OCI-LY1 (cell line): ENCODE data around the gene PSMA8.
"Not testable (repeated sequence)": the region's sequence is repeated elsewhere in the genome, so short reads cannot be mapped to it uniquely, and the experiment has no call there.

Experiments
- H2AFZ ChIP-seq: fragments of 200-600 bp; sonication (generic), shearing (Covaris generic); 2 replicates; pipeline ENCODE4 v1.6.0; 2014; ENCODE audit warnings: antibody characterized with exemption, mild to moderate bottlenecking, low read length
- H3F3A ChIP-seq: fragments of 200-600 bp; sonication (generic), shearing (Covaris generic); 2 replicates; pipeline ENCODE4 v1.6.0; 2014; ENCODE audit warnings: mild to moderate bottlenecking, antibody characterized with exemption, low read length, moderate library complexity; ENCODE audit not compliant: insufficient read depth
- H3K27ac ChIP-seq: fragments of 200-600 bp; sonication (generic); 2 replicates; pipeline ENCODE4 v1.5.1; 2014; ENCODE audit warnings: low read length, mixed run types, mild to moderate bottlenecking, low read depth; ENCODE audit not compliant: poor library complexity, severe bottlenecking
- H3K27me3 ChIP-seq: fragments of 200-600 bp; sonication (generic); 2 replicates; pipeline ENCODE4 v1.6.0; 2014; ENCODE audit warnings: antibody characterized with exemption, mild to moderate bottlenecking, low read length, moderate library complexity; ENCODE audit not compliant: insufficient read depth
- H3K36me3 ChIP-seq: fragments of 200-600 bp; sonication (generic); 2 replicates; pipeline ENCODE4 v1.6.1; 2014; ENCODE audit warnings: mild to moderate bottlenecking, antibody characterized with exemption, low read length, moderate library complexity, mixed read lengths; ENCODE audit not compliant: insufficient read depth
- H3K4me1 ChIP-seq: fragments of 200-600 bp; sonication (generic); 2 replicates; pipeline ENCODE4 v1.5.1; 2014; ENCODE audit warnings: mild to moderate bottlenecking, low read length, moderate library complexity; ENCODE audit not compliant: insufficient read depth, severe bottlenecking
- H3K4me2 ChIP-seq: fragments of 200-600 bp; sonication (generic), shearing (Covaris generic); 2 replicates; pipeline ENCODE4 v1.6.1; 2014; ENCODE audit warnings: low read length
- H3K4me3 ChIP-seq: fragments of 200-600 bp; sonication (generic); 2 replicates; pipeline ENCODE4 v1.5.1; 2014; ENCODE audit warnings: low read length, low read depth, mild to moderate bottlenecking, mixed read lengths; ENCODE audit not compliant: poor library complexity, severe bottlenecking
- H3K79me2 ChIP-seq: fragments of 200-600 bp; shearing (Covaris generic); 2 replicates; pipeline ENCODE4 v1.6.1; 2016; ENCODE audit warnings: mixed run types, low read length, mixed read lengths; ENCODE audit not compliant: insufficient read depth
- H3K9ac ChIP-seq: fragments of 200-600 bp; sonication (generic), shearing (Covaris generic); 2 replicates; pipeline ENCODE4 v1.6.1; 2014; ENCODE audit warnings: mild to moderate bottlenecking, low read length, mixed read lengths
- H3K9me2 ChIP-seq: fragments of 200-600 bp; sonication (generic), shearing (Covaris generic); 2 replicates; pipeline ENCODE4 v1.6.1; 2014; ENCODE audit warnings: low read depth, mild to moderate bottlenecking, low read length, mixed read lengths
- H3K9me3 ChIP-seq: fragments of 200-600 bp; shearing (Covaris generic); 2 replicates; pipeline ENCODE4 v1.6.1; 2014; ENCODE audit warnings: low read length, mixed read lengths
- H4K20me1 ChIP-seq: fragments of 200-600 bp; sonication (generic), shearing (Covaris generic); 2 replicates; pipeline ENCODE4 v1.6.0; 2016; ENCODE audit warnings: mild to moderate bottlenecking, low read length; ENCODE audit not compliant: insufficient read depth
- CTCF ChIP-seq: fragments of 200-600 bp; sonication (generic), shearing (Covaris generic); IDR thresholded peaks from 2 replicates; pipeline ENCODE4 v1.5.1; 2017; ENCODE audit warnings: mild to moderate bottlenecking, antibody characterized with exemption, low read length, moderate library complexity, mixed read lengths
- EZH2 ChIP-seq: fragments of 200-600 bp; sonication (generic), shearing (Covaris generic); IDR thresholded peaks from 2 replicates; pipeline ENCODE4 v1.8.0; 2017; ENCODE audit warnings: borderline replicate concordance, mixed run types, mild to moderate bottlenecking, antibody characterized with exemption, low read length, moderate library complexity, mixed read lengths

The PSMA8 gene

GRCh38 chr18:26192233-26192632 is 58.6 kb downstream of the PSMA8 start:
- Histone ChIP-seq H3F3A (0 out of 2 replicates have a peak, but pooled peaks cover 16% of the 10 kb centered on the region), H3K4me3 (no peak overlapping the region), H3K36me3 (no peaks in the 10 kb centered on the region), H3K27ac (peak overlapping the region; percentile 97), H3K4me2 (no peak overlapping the region), H3K9ac (no peak overlapping the region), H3K79me2 (no peaks in the 10 kb centered on the region), H3K27me3 (no peaks in the 10 kb centered on the region), H4K20me1 (no peaks in the 10 kb centered on the region), H3K4me1 (peaks cover 30% of the 10 kb centered on the region), H3K9me3 (no peaks in the 10 kb centered on the region), H3K9me2 (no peaks in the 10 kb centered on the region), H2AFZ (no peak overlapping the region)
- TF ChIP-seq EZH2 (no peak), CTCF (peak; percentile 22; the same call in 1 of the 2 replicates)

GRCh38 chr18:26196605-26197004 is 62.9 kb downstream of the PSMA8 start:
- H3K4me2 ChIP-seq = no peak overlapping the region

DNA sequence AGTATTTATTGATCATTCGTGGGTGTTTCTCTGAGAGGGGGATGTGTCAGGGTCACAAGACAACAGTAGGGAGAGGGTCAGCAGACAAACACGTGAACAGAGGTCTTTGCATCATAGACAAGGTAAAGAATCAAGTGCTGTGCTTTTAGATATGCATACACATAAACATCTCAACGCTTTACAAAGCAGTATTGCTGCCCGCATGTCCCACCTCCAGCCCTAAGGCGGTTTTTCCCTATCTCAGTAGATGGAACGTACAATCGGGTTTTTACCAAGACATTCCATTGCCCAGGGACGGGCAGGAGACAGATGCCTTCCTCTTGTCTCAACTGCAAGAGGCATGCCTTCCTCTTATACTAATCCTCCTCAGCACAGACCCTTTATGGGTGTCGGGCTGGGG is 68.3 kb downstream of the PSMA8 start:
- not testable (repeated sequence) for H3F3A ChIP-seq, H2AFZ ChIP-seq

More at GRCh38 chr18:26196605-26197004, 62.9 kb downstream of the PSMA8 start:
- H3K36me3 ChIP-seq = no peaks in the 10 kb centered on the region
- no peak overlapping the region for H3K4me3 ChIP-seq
- H3K9me3 ChIP-seq = no peaks in the 10 kb centered on the region
- no peaks in the 10 kb centered on the region for H4K20me1 ChIP-seq
- H2AFZ ChIP-seq = no peak overlapping the region
- H3K27ac ChIP-seq = no peak overlapping the region
- H3K9ac ChIP-seq = no peak overlapping the region
- H3K27me3 ChIP-seq = no peaks in the 10 kb centered on the region
- 0 out of 2 replicates have a peak, but pooled peaks cover 8% of the 10 kb centered on the region for H3F3A ChIP-seq
- H3K9me2 ChIP-seq = no peaks in the 10 kb centered on the region
- TF ChIP-seq CTCF (no peak), EZH2 (no peak)
- H3K4me1 ChIP-seq = peaks cover 8% of the 10 kb centered on the region
- no peaks in the 10 kb centered on the region for H3K79me2 ChIP-seq

DNA sequence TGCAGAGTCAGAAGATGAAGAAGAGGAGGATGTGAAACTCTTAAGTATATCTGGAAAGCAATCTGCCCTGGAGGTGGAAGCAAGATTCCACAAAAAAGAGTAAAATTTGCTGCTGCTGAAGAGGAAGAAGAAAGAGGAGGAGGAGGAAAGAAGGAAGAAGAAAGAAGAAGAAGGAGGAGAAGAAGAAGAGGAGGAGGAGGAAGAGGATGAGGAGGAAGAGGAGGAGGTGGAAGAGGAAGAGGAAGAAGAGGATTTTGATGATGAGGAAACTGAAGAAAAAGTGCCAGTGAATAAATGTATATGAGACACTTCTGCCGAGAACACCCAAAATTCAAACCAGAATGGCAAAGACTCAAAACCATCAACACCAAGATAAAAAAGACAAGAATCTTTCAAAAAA is 71.6 kb downstream of the PSMA8 start:
- Histone ChIP-seq H3K79me2 (no peaks in the 10 kb centered on the region), H3K4me1 (no peaks in the 10 kb centered on the region), H3K4me2 (no peak overlapping the region), H4K20me1 (no peaks in the 10 kb centered on the region), H3K27me3 (no peaks in the 10 kb centered on the region), H3F3A (no peaks in the 10 kb centered on the region), H2AFZ (no peak overlapping the region), H3K9me3 (no peaks in the 10 kb centered on the region), H3K9me2 (no peaks in the 10 kb centered on the region), H3K4me3 (no peak overlapping the region), H3K9ac (no peak overlapping the region), H3K27ac (no peak overlapping the region), H3K36me3 (no peaks in the 10 kb centered on the region)
- no peak for TF ChIP-seq EZH2
- TF ChIP-seq CTCF = no peak

More for the DNA sequence above, 68.3 kb downstream of the PSMA8 start:
- not testable (repeated sequence) for H3K36me3 ChIP-seq, H3K4me3 ChIP-seq, H3K27me3 ChIP-seq, H3K4me1 ChIP-seq, H3K9ac ChIP-seq, H3K79me2 ChIP-seq, H3K9me2 ChIP-seq, H3K27ac ChIP-seq, H4K20me1 ChIP-seq, H3K4me2 ChIP-seq, H3K9me3 ChIP-seq
